CD4-positive, alpha-beta T cell (primary cell): Measurements from ENCODE around the gene KRT76. TPM values are rescaled to one million over a fixed set of nuclear protein-coding genes. Genes with fewer than 3 reads are reported as not detected.

Source experiments
- ATAC-seq: fragments of 200-7000 bp; cut with Tn5 transposase; one replicate; pipeline ENCODE4 v1.10.0; 2022; ENCODE audit warnings: mild to moderate bottlenecking; ENCODE audit not compliant: poor library complexity
- CTCF ChIA-PET: fragments of 350-600 bp; sonication (Branson Sonifier 250); formaldehyde crosslinking; loops from one replicate; lab custom pipeline; 2021; ENCODE audit warnings: antibody characterized with exemption, inconsistent platforms; lab: Charles Lee
- POLR2A ChIA-PET: fragments of 350-600 bp; sonication (Branson Sonifier 250); formaldehyde crosslinking; loops from one replicate; lab custom pipeline; 2021; ENCODE audit warnings: antibody characterized with exemption, inconsistent platforms; lab: Charles Lee
- DNase-seq, 14 experiments: peaks; one replicate each; pipeline ENCODE4 v3.0.0-alpha.2; 2013 to 2020; ENCODE audit warnings: mixed read lengths in 2 of 14
- H3K27ac ChIP-seq, 2 donors: one replicate each; pipeline versions ENCODE4 v1.5.1 to v1.7.0; 2013; ENCODE audit warnings: low read length in 2 of 2, low read depth in 1 of 2, mild to moderate bottlenecking in 1 of 2
- H3K27me3 ChIP-seq, 2 experiments: 1 replicate in 1 of 2; 2 replicates in 1 of 2; pipeline versions ENCODE4 v1.6.1 to v1.7.0; 2013; ENCODE audit warnings: low read length in 2 of 2, control low read depth in 1 of 2, mild to moderate bottlenecking in 1 of 2, moderate library complexity in 1 of 2; ENCODE audit not compliant: insufficient read depth in 2 of 2, control insufficient read depth in 1 of 2
- H3K36me3 ChIP-seq: one replicate; pipeline ENCODE4 v1.6.1; 2013; ENCODE audit warnings: low read length, control low read depth; ENCODE audit not compliant: insufficient read depth
- H3K4me1 ChIP-seq: one replicate; pipeline ENCODE4 v1.6.1; 2013; ENCODE audit warnings: low read length, control low read depth; ENCODE audit not compliant: insufficient read depth
- H3K4me3 ChIP-seq: one replicate; pipeline ENCODE4 v1.5.1; 2013; ENCODE audit warnings: mild to moderate bottlenecking, low read length, moderate library complexity
- H3K9me3 ChIP-seq, 2 experiments: 1 replicate in 1 of 2; 2 replicates in 1 of 2; pipeline versions ENCODE4 v1.6.1 to v1.7.0; 2013; ENCODE audit warnings: low read length in 2 of 2, mild to moderate bottlenecking in 2 of 2, control low read depth in 1 of 2, moderate library complexity in 1 of 2; ENCODE audit not compliant: control insufficient read depth in 1 of 2, insufficient read depth in 1 of 2
- H3K27ac Mint-ChIP-seq: one replicate; pipeline ENCODE4 v1.8.0; 2020; ENCODE audit warnings: mixed read lengths
- H3K27me3 Mint-ChIP-seq: one replicate; pipeline ENCODE4 v1.8.0; 2021; ENCODE audit warnings: mixed read lengths
- H3K36me3 Mint-ChIP-seq: one replicate; pipeline ENCODE4 v1.8.0; 2021; ENCODE audit warnings: low read depth, mixed read lengths
- H3K4me1 Mint-ChIP-seq: one replicate; pipeline ENCODE4 v1.8.0; 2021; ENCODE audit warnings: low read depth, mixed read lengths
- H3K4me3 Mint-ChIP-seq: one replicate; pipeline ENCODE4 v1.8.0; 2020; ENCODE audit warnings: mild to moderate bottlenecking, mixed read lengths
- H3K9me3 Mint-ChIP-seq: one replicate; pipeline ENCODE4 v1.8.0; 2020; ENCODE audit warnings: mixed read lengths
- CTCF ChIP-seq: fragments of 200-600 bp; IDR thresholded peaks from one replicate; pipeline ENCODE4 v1.8.0; 2022; ENCODE audit warnings: antibody characterized with exemption, mild to moderate bottlenecking
- intact Hi-C, 2 experiments: fragments of 100-400 bp; cut with DNase I in 1 of 2; cut with micrococcal nuclease in 1 of 2; formaldehyde crosslinking; loops; one replicate each; pipeline versions ENCODE4 v1.15.1 to v1.9.0; 2023 to 2025; cut with DNase I, micrococcal nuclease
- total RNA-seq, 174 experiments: library from RNA in 2 of 174; stranded (reverse) in 2 of 174; gene quantifications; one replicate each; pipeline ENCODE4 v1.2.3 and lab custom pipeline; 2021 to 2026

The KRT76 gene
- total RNA-seq, 2 experiments from 2014 or later = not detected

DNA sequence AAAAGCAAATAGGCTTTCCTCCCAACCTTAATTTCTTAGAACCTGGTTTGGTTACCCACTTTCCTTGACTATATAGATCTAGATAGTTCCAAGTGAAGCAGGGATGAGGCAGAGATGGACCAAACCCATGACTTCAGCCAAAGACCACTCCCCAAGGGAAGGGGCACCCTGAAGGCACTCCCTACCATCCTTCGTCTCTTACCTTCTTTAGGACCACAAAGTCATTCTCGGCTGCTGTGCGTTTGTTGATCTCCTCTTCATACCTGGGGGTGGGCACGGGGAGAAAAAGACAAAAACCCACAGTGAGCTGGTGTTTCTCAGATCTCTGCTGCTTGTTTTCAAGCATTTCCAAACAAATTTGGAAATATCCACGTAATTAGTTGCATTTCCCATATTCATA lies 33.4 kb upstream of the KRT76 start:
- no peaks in the 10 kb centered on the region for H3K9me3 Mint-ChIP-seq
- Histone ChIP-seq H3K4me3 (no peak overlapping the region), H3K9me3 (no peaks in the 10 kb centered on the region), H3K27me3 (no peaks in the 10 kb centered on the region), H3K36me3 (no peaks in the 10 kb centered on the region), H3K27ac (no peak overlapping the region), H3K4me1 (no peaks in the 10 kb centered on the region)
- DNase-seq (no peak), ATAC-seq (no peak)
- CTCF ChIA-PET = no interaction called here
- intact Hi-C loops = no loop called here
- no peak overlapping the region for H3K27ac Mint-ChIP-seq
- POLR2A ChIA-PET = no interaction called here
- H3K36me3 Mint-ChIP-seq = no peaks in the 10 kb centered on the region
- no peaks in the 10 kb centered on the region for H3K27me3 Mint-ChIP-seq
- no peak for TF ChIP-seq CTCF
- H3K4me1 Mint-ChIP-seq = no peaks in the 10 kb centered on the region
- H3K4me3 Mint-ChIP-seq = no peak overlapping the region

- TF ChIP-seq CTCF = no peak
- no peaks in the 10 kb centered on the region for H3K27me3 ChIP-seq
- no peaks in the 10 kb centered on the region for H3K36me3 ChIP-seq
- no peaks in the 10 kb centered on the region for H3K36me3 Mint-ChIP-seq
- no peak for ATAC-seq
- POLR2A ChIA-PET = no interaction called here
- CTCF ChIA-PET = no interaction called here
- no peaks in the 10 kb centered on the region for H3K4me1 Mint-ChIP-seq
- intact Hi-C loops = no loop called here
- H3K9me3 ChIP-seq = no peaks in the 10 kb centered on the region
- DNase-seq = no peak
- H3K27ac ChIP-seq = no peak overlapping the region
- H3K4me3 ChIP-seq = no peak overlapping the region
- H3K27ac Mint-ChIP-seq = no peak overlapping the region
- H3K27me3 Mint-ChIP-seq = no peaks in the 10 kb centered on the region
- H3K9me3 Mint-ChIP-seq = no peaks in the 10 kb centered on the region
- no peaks in the 10 kb centered on the region for H3K4me1 ChIP-seq
- no peak overlapping the region for H3K4me3 Mint-ChIP-seq
Observed at GRCh38 chr12:52809166-52809565, 32.0 kb upstream of the KRT76 start.

- Histone ChIP-seq H3K36me3 (no peaks in the 10 kb centered on the region), H3K27ac (no peak overlapping the region), H3K4me3 (no peak overlapping the region), H3K9me3 (no peaks in the 10 kb centered on the region), H3K4me1 (no peaks in the 10 kb centered on the region), H3K27me3 (no peaks in the 10 kb centered on the region)
- intact Hi-C loops = no loop called here
- DNase-seq (no peak), ATAC-seq (no peak)
- CTCF ChIA-PET = no interaction called here
- POLR2A ChIA-PET = interaction anchor here (1.2 kb wide), 1 partner anchor 9 kb away, joined by 4 read pairs; no protein-coding TSS in a partner anchor
- Mint-ChIP-seq H3K27me3 (no peaks in the 10 kb centered on the region), H3K36me3 (no peaks in the 10 kb centered on the region), H3K4me1 (no peaks in the 10 kb centered on the region), H3K9me3 (no peaks in the 10 kb centered on the region), H3K4me3 (no peak overlapping the region), H3K27ac (no peak overlapping the region)
- TF ChIP-seq CTCF = no peak
Observed at GRCh38 chr12:52808573-52809160, 31.5 kb upstream of the KRT76 start.
